ACHN (cell line): ENCODE measurements around the gene DAPK3.
"Not testable (repeated sequence)": the region's sequence is repeated elsewhere in the genome, so short reads cannot be mapped to it uniquely, and the experiment has no call there.

Experiments
- DNase-seq: peaks from one replicate; pipeline ENCODE4 v3.0.0-alpha.2; 2015
- in situ Hi-C: cut with HindIII; loops from 2 replicates; pipeline ENCODE4 v1.10.0; 2017; ENCODE audit warnings: low sequenced_read_pairs, low pct_ligation_motif_present, low pct_unique_long_range_greater_than_20kb

The DAPK3 gene

GRCh38 chr19:4007021-4007835 lies 36.3 kb upstream of the DAPK3 start, which contains the start of gene PIAS4:
Gene PIAS4, plus strand, starts transcription at chr19:4007736. Its CDS starts 25 bp downstream, at chr19:4007761.
- DNase-seq: peak; percentile 92

GRCh38 chr19:4005436-4005835 lies 34.5 kb upstream of the DAPK3 start:
- DNase-seq, in situ Hi-C loops: not testable (repeated sequence)

More at GRCh38 chr19:4007021-4007835, 36.3 kb upstream of the DAPK3 start, which contains the start of gene PIAS4:
- in situ Hi-C loops: no loop called here

GRCh38 chr19:4000798-4001197 lies 29.9 kb upstream of the DAPK3 start:
- in situ Hi-C loops, DNase-seq: not testable (repeated sequence)

GRCh38 chr19:3998667-3999412 lies 27.9 kb upstream of the DAPK3 start:
- DNase-seq, in situ Hi-C loops: not testable (repeated sequence)

GRCh38 chr19:3995607-3996006 lies 24.7 kb upstream of the DAPK3 start:
- in situ Hi-C loops: no loop called here
- DNase-seq: no peak

GRCh38 chr19:3990815-3991117 lies 19.9 kb upstream of the DAPK3 start:
- in situ Hi-C loops: no loop called here
- DNase-seq: no peak

- in situ Hi-C loops: no loop called here
Observed at GRCh38 chr19:3987619-3988371, 16.9 kb upstream of the DAPK3 start.

GRCh38 chr19:3986260-3987041 lies 15.6 kb upstream of the DAPK3 start:
- in situ Hi-C loops: no loop called here
- DNase-seq: peak; percentile 80

More at GRCh38 chr19:3987619-3988371, 16.9 kb upstream of the DAPK3 start:
- DNase-seq: peak; percentile 81

- in situ Hi-C loops: no loop called here
- no peak for DNase-seq
Observed at GRCh38 chr19:3985643-3986259, 14.9 kb upstream of the DAPK3 start.

- peak; percentile 81 for DNase-seq
- in situ Hi-C loops: no loop called here
Observed at GRCh38 chr19:3984908-3985642, 14.2 kb upstream of the DAPK3 start, which contains the start of gene EEF2. Gene EEF2, minus strand, starts transcription at chr19:3985463. Its CDS starts 83 bp downstream, at chr19:3985380.

- in situ Hi-C loops: no loop called here
Observed at GRCh38 chr19:3984584-3984907, 13.6 kb upstream of the DAPK3 start.

GRCh38 chr19:3983936-3984583 lies 13.2 kb upstream of the DAPK3 start:
- in situ Hi-C loops: no loop called here
- peak; percentile 61 for DNase-seq

More at GRCh38 chr19:3984584-3984907, 13.6 kb upstream of the DAPK3 start:
- no peak for DNase-seq

GRCh38 chr19:3983542-3983914 lies 12.6 kb upstream of the DAPK3 start:
- in situ Hi-C loops: no loop called here
- no peak for DNase-seq

GRCh38 chr19:3982701-3983541 lies 12.0 kb upstream of the DAPK3 start:
- DNase-seq: no peak
- in situ Hi-C loops: no loop called here

GRCh38 chr19:3981736-3982681 lies 11.1 kb upstream of the DAPK3 start:
- in situ Hi-C loops: no loop called here
- DNase-seq: no peak
